Keratinocyte (primary cell): ENCODE measurements around the gene SHISA5.

Experiments
- EZH2 ChIP-seq: IDR thresholded peaks from one replicate; pipeline ENCODE4 v1.6.1; 2012; ENCODE audit warnings: inconsistent platforms, mild to moderate bottlenecking, low read length, moderate library complexity
- TF ChIP-seq, protein P1 (sequence below), 3 experiments: IDR thresholded peaks in 1 of 3; conservative IDR thresholded peaks in 1 of 3; optimal IDR thresholded peaks in 1 of 3; 2 replicates in 2 of 3; 3 replicates in 1 of 3; pipeline versions ENCODE3 to v1.5.1; 2011; ENCODE audit warnings: low read length in 3 of 3, mild to moderate bottlenecking in 3 of 3, moderate library complexity in 2 of 3, control low read depth in 1 of 3, inconsistent platforms in 1 of 3; ENCODE audit not compliant: insufficient read depth in 2 of 3; ENCODE audit errors: extremely low read depth in 1 of 3

DNA sequence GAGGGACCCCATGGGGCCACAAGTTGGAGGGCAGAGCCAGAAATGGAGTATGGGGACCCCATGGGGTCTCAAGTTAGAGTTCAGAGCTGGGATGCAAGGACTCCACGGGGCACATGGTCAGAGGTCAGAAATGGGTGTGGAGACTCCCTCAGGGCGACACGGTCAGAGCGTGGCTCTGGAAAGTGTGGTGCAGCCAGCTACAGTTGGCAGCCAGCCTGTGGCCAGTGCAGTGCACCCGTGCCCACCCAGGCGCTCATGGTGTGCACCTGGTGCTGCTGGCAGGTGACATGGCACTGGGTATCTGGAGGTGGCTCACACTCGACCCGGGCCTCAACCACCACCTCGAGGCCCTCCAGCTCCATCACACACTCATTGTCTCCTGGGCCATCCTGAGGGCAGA lies 85.3 kb downstream of the SHISA5 start:
- TF ChIP-seq, protein P1, sequence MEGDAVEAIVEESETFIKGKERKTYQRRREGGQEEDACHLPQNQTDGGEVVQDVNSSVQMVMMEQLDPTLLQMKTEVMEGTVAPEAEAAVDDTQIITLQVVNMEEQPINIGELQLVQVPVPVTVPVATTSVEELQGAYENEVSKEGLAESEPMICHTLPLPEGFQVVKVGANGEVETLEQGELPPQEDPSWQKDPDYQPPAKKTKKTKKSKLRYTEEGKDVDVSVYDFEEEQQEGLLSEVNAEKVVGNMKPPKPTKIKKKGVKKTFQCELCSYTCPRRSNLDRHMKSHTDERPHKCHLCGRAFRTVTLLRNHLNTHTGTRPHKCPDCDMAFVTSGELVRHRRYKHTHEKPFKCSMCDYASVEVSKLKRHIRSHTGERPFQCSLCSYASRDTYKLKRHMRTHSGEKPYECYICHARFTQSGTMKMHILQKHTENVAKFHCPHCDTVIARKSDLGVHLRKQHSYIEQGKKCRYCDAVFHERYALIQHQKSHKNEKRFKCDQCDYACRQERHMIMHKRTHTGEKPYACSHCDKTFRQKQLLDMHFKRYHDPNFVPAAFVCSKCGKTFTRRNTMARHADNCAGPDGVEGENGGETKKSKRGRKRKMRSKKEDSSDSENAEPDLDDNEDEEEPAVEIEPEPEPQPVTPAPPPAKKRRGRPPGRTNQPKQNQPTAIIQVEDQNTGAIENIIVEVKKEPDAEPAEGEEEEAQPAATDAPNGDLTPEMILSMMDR (optimal IDR thresholded peaks at IDR 0.05 in 1 of 3, IDR thresholded peaks at IDR 0.05 in 1 of 3, conservative IDR thresholded peaks at IDR 0.05 in 1 of 3; ENCODE audit: extremely low read depth in 1 of 3, insufficient read depth in 2 of 3, low read length in 3 of 3), result no peak
- TF ChIP-seq EZH2, result no peak
